Left ventricle myocardium inferior (tissue), 1 donor: ENCODE data around the gene SCAMP5. TPM values are rescaled to one million over a fixed set of nuclear protein-coding genes. Genes with fewer than 3 reads are reported as not detected.
A peak's percentile ranks its signal among the peaks of the same experiment; 100 is the strongest.

Experiments
- DNase-seq: peaks from one replicate; pipeline ENCODE4 v3.0.0-alpha.2; 2020
- H3K27ac ChIP-seq: fragments of 200-600 bp; replicated peaks from 2 replicates; pipeline ENCODE4 v1.8.0; 2021
- H3K27me3 ChIP-seq: fragments of 200-600 bp; 2 replicates; pipeline ENCODE4 v1.8.0; 2021; ENCODE audit warnings: low read depth
- H3K36me3 ChIP-seq: fragments of 200-600 bp; 2 replicates; pipeline ENCODE4 v1.8.0; 2021
- H3K4me1 ChIP-seq: fragments of 200-600 bp; 2 replicates; pipeline ENCODE4 v1.8.0; 2021
- H3K4me3 ChIP-seq: fragments of 200-600 bp; 2 replicates; pipeline ENCODE4 v1.8.0; 2021; ENCODE audit warnings: mild to moderate bottlenecking, moderate library complexity
- H3K9me3 ChIP-seq: fragments of 200-600 bp; replicated peaks from 2 replicates; pipeline ENCODE4 v1.8.0; 2021
- intact Hi-C: fragments of 100-400 bp; cut with micrococcal nuclease; formaldehyde crosslinking; loops from one replicate; pipeline ENCODE4 v1.11.0; 2022
- long read RNA-seq: library from polyadenylated mRNA; unstranded; transcript quantifications from one replicate; pipeline ENCODE4 v2.0.0, GENCODE V29; 2021
- total RNA-seq: library from RNA; stranded (reverse); fragmentation: NEBNext Ultra II Directional; extraction: Animal tissue kit (Norgen Biotek cat#: 25700); gene quantifications from one replicate; pipeline ENCODE4 v1.2.1, GENCODE V29; 2021
- TF ChIP-seq, protein P1 (sequence below): fragments of 200-600 bp; IDR thresholded peaks from 2 replicates; pipeline ENCODE4 v1.8.0; 2021; ENCODE audit warnings: antibody characterized with exemption, mild to moderate bottlenecking, borderline replicate concordance
- donor health status: DM: no; HTN: yes; CAD: no; lungs with severe emphysema.

The SCAMP5 gene, protein sequence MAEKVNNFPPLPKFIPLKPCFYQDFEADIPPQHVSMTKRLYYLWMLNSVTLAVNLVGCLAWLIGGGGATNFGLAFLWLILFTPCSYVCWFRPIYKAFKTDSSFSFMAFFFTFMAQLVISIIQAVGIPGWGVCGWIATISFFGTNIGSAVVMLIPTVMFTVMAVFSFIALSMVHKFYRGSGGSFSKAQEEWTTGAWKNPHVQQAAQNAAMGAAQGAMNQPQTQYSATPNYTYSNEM
- total RNA-seq: 3.0 TPM
- long read RNA-seq, partial matches to known transcripts: 0 of 3 reads
- long read RNA-seq, other reads (novel, unspliced or antisense): 2 of 3 reads

- peak; percentile 90 for DNase-seq
- Histone ChIP-seq H3K27ac (no peak within 1 kb of the TSS), H3K9me3 (no peaks in the 10 kb centered on the region), H3K4me1 (peaks cover 11% of the 10 kb centered on the region), H3K27me3 (peaks cover 52% of the 10 kb centered on the region), H3K4me3 (peak within 1 kb of the TSS; percentile 77), H3K36me3 (no peaks in the 10 kb centered on the region)
- intact Hi-C loops: no loop called here
- TF ChIP-seq, protein P1, sequence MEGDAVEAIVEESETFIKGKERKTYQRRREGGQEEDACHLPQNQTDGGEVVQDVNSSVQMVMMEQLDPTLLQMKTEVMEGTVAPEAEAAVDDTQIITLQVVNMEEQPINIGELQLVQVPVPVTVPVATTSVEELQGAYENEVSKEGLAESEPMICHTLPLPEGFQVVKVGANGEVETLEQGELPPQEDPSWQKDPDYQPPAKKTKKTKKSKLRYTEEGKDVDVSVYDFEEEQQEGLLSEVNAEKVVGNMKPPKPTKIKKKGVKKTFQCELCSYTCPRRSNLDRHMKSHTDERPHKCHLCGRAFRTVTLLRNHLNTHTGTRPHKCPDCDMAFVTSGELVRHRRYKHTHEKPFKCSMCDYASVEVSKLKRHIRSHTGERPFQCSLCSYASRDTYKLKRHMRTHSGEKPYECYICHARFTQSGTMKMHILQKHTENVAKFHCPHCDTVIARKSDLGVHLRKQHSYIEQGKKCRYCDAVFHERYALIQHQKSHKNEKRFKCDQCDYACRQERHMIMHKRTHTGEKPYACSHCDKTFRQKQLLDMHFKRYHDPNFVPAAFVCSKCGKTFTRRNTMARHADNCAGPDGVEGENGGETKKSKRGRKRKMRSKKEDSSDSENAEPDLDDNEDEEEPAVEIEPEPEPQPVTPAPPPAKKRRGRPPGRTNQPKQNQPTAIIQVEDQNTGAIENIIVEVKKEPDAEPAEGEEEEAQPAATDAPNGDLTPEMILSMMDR: no peak
Measured at GRCh38 chr15:74995182-74995778, at the start of gene SCAMP5. Gene SCAMP5, plus strand, starts transcription at chr15:74995563. Its CDS starts 16,277 bp downstream, at chr15:75011840.

DNA sequence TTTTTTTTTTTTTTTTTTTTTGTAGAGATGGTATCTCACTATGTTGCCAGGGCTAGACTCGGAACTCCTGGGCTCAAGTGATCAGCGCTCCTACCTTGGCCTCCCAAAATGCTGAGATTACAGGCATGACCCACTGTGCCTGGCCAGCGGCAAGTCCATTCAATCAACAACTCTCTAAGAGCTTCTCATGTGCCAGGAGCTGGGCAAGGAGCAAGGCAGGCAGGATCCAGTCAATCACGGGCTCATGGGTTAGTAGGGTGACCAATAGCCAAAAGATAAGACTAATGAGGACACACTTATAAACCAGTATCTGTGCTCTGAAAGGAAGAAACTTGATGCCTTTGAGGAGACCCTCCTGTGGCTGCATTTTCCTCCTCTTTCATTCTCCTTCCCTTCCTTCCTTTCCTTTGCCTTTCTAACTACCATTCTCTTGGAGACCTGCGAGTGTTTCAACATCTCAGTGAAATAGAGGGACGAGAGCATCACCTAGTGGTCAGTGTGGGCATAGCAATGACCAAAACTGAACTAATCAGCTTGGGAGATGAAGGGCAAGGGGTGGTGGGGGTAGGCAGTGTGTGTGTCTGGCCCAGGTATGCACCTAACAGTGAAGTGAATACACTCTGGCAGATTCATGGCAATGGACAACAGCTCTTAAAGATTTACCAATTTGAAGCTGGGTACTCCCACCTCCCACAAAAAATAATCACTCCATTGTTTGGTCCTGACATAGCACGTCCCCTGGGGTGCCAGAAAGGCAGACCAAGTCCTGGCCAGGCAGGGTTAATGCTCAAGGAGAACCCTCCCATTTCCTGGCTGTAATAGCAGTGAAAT lies 45.1 kb upstream of the SCAMP5 start:
- Histone ChIP-seq H3K4me3 (no peak overlapping the region), H3K4me1 (peaks cover 17% of the 10 kb centered on the region), H3K9me3 (no peaks in the 10 kb centered on the region), H3K27me3 (no peaks in the 10 kb centered on the region), H3K27ac (no peak overlapping the region), H3K36me3 (no peaks in the 10 kb centered on the region)
- peak; percentile 41 for DNase-seq
- intact Hi-C loops: no loop called here
- TF ChIP-seq, protein P1: peak; percentile 97

GRCh38 chr15:74951006-74951405 lies 44.4 kb upstream of the SCAMP5 start:
- no peaks in the 10 kb centered on the region for H3K36me3 ChIP-seq
- intact Hi-C loops: no loop called here
- no peak for DNase-seq
- H3K27me3 ChIP-seq: no peaks in the 10 kb centered on the region
- H3K27ac ChIP-seq: no peak overlapping the region
- H3K4me3 ChIP-seq: no peak overlapping the region
- H3K4me1 ChIP-seq: peaks cover 24% of the 10 kb centered on the region
- TF ChIP-seq, protein P1: no peak
- no peaks in the 10 kb centered on the region for H3K9me3 ChIP-seq

GRCh38 chr15:74954515-74954914 lies 40.8 kb upstream of the SCAMP5 start:
- H3K27me3 ChIP-seq: peaks cover 25% of the 10 kb centered on the region
- TF ChIP-seq, protein P1: no peak
- peak overlapping the region; percentile 88 for H3K27ac ChIP-seq
- H3K9me3 ChIP-seq: no peaks in the 10 kb centered on the region
- peaks cover 57% of the 10 kb centered on the region for H3K4me1 ChIP-seq
- intact Hi-C loops: no loop called here
- DNase-seq: peak; percentile 37
- H3K36me3 ChIP-seq: no peaks in the 10 kb centered on the region
- peak overlapping the region; percentile 81 for H3K4me3 ChIP-seq

DNA sequence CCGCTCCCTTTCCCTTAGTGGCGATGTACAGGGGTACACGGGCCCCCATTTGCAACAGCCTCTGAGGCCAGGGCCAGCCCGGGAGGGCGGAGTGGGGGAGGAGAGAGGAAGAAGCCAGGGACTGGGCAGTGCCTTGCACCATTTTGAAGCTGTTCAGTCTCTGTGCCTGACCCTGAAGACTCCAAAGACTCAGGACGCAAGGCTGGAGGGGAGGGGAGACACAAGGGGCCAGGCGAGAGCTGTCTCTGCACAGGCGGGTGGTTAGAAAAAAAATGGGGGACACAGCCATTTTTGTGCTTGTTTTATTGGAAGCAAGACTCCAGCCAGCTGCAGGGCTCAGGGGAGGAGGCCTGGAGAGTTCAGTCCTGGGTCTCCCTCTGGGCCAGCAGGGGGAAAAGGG lies 40.3 kb upstream of the SCAMP5 start:
- Histone ChIP-seq H3K9me3 (no peaks in the 10 kb centered on the region), H3K27ac (peak overlapping the region; percentile 88), H3K36me3 (no peaks in the 10 kb centered on the region), H3K4me1 (peaks cover 57% of the 10 kb centered on the region), H3K27me3 (peaks cover 29% of the 10 kb centered on the region), H3K4me3 (peak overlapping the region; percentile 81)
- intact Hi-C loops: no loop called here
- TF ChIP-seq, protein P1: no peak
- no peak for DNase-seq
